Measurements from ENCODE around the gene UGGT2.

GRCh38 chr13:96089749-96090239 is 36.6 kb upstream of the UGGT2 start, which contains the start of gene HS6ST3:
- TF ChIP-seq CTCF (IDR thresholded peaks at IDR 0.05) (no peak), POLR2A (IDR thresholded peaks at IDR 0.05) (peak in 1 of 2 donors; percentile 44)

Data from adrenal gland (tissue), 5 donors.